Nephron progenitor cell (in vitro differentiated cells): ENCODE data around the gene GLIS1.

Source experiments
- DNase-seq: peaks from one replicate; pipeline ENCODE4 v3.0.0; 2021
- H3K27ac Mint-ChIP-seq: 2 replicates; pipeline ENCODE4 v1.8.0; 2021; ENCODE audit warnings: mild to moderate bottlenecking, moderate library complexity, mixed read lengths
- H3K27me3 Mint-ChIP-seq: 2 replicates; pipeline ENCODE4 v1.8.0; 2021; ENCODE audit warnings: mild to moderate bottlenecking, low read depth, mixed read lengths; ENCODE audit not compliant: poor library complexity
- H3K36me3 Mint-ChIP-seq: 2 replicates; pipeline ENCODE4 v1.8.0; 2021; ENCODE audit warnings: low read depth, mixed read lengths
- H3K4me1 Mint-ChIP-seq: 2 replicates; pipeline ENCODE4 v1.8.0; 2021; ENCODE audit warnings: mixed read lengths
- H3K4me3 Mint-ChIP-seq: 2 replicates; pipeline ENCODE4 v1.8.0; 2021; ENCODE audit warnings: mild to moderate bottlenecking, moderate library complexity, mixed read lengths
- H3K9me3 Mint-ChIP-seq: 2 replicates; pipeline ENCODE4 v1.8.0; 2021; ENCODE audit warnings: mild to moderate bottlenecking, moderate library complexity, mixed read lengths
- TF ChIP-seq, protein P1 (sequence below): fragments of 200-600 bp; sonication (generic); IDR thresholded peaks from 2 replicates; pipeline ENCODE4 v1.5.0; 2021; ENCODE audit warnings: antibody characterized with exemption

GLIS1 gene

DNA sequence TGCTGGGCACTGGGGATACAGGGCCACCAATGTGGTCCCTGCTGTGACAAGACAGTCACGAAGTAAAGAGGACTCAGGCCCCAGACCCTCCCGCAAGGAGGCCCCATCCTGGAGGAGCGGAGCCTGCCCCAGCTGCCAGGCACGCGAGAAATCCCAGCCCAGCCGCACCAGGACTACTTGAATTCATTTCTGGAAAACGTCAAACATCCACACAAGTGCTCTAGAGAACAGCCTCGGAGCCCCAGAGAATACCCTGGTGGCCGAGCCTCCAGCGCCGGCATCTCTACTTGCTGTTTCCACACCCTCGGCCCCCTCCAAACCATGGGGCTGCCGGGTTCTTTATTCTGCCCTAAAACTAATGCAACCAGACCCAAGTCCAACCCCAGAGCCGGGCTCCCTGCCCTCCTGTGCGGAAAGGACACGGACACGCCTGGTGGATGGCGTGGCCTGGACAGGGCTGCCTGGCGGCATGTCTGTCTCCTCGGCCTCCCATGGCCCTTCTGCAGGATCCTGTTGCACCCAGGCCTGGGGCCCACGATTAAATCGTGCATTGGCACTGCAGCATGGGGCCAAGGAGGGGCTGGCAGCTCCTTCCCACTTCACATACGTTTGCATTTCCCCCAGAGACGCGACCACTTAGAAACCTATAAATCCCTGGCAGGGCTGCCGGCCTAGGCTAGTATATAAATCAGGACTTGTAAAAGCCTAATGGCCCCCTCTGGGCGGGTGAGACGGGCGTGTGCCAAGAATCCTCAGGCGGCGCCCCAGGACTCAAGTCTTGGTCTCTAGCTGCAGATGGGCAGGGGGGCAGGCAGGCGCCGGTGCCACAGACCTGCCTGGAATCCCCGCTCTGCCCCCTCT lies 238.5 kb downstream of the GLIS1 start:
- Mint-ChIP-seq H3K27me3 (peaks cover 8% of the 10 kb centered on the region), H3K4me3 (no peak overlapping the region), H3K27ac (no peak overlapping the region), H3K36me3 (no peaks in the 10 kb centered on the region), H3K4me1 (peaks cover 40% of the 10 kb centered on the region), H3K9me3 (no peaks in the 10 kb centered on the region)
- TF ChIP-seq, protein P1, sequence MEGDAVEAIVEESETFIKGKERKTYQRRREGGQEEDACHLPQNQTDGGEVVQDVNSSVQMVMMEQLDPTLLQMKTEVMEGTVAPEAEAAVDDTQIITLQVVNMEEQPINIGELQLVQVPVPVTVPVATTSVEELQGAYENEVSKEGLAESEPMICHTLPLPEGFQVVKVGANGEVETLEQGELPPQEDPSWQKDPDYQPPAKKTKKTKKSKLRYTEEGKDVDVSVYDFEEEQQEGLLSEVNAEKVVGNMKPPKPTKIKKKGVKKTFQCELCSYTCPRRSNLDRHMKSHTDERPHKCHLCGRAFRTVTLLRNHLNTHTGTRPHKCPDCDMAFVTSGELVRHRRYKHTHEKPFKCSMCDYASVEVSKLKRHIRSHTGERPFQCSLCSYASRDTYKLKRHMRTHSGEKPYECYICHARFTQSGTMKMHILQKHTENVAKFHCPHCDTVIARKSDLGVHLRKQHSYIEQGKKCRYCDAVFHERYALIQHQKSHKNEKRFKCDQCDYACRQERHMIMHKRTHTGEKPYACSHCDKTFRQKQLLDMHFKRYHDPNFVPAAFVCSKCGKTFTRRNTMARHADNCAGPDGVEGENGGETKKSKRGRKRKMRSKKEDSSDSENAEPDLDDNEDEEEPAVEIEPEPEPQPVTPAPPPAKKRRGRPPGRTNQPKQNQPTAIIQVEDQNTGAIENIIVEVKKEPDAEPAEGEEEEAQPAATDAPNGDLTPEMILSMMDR, result no peak
- DNase-seq, result peak; percentile 45

DNA sequence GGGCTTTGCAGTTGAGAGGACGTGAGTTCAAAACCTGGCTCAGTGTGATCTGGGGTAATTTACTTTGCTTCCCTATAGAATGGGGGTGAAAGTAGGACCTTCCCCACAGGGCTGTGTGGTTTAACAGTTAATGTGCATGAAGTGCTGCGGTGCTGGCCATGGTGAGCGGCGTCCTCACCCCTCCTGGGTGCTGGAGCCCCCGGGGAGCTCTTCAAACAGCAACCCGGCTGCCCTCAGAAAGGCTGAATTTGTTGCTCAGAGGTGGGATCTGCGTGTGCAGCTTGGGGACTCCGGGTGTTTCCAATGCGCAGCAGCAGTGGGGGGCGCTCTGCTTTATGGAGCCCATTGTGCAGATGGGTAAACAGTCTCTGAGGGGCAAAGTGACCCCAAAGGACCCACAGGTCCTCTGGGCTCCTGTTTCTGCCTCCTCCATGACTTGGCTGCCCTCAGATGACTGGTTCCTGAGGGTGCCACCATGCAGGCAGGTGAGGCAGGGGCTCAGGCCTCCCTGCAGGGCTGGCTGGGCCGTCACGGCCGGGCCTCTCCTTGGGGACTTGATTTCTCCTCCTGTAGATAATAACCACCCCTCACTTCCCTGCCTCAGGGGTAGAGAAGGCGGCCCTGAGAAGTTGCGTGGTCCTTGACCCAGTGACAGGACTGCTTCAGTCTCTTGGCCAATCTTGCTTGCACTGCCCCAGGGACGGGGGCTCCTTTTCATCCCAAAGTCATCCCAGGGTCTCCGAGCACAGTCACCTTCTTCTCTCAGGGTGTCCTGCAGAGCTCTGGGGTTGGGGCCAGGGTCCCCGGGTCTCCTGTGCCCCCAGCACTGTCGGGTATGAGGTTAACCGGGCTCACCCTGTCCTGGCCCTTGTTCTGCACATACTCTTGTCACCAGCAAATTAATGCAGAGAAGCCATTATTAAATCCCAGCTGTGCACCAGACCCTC lies 239.4 kb downstream of the GLIS1 start:
- DNase-seq, result no peak
- Mint-ChIP-seq H3K4me1 (peaks cover 36% of the 10 kb centered on the region), H3K27ac (no peak overlapping the region), H3K27me3 (peaks cover 12% of the 10 kb centered on the region), H3K9me3 (no peaks in the 10 kb centered on the region), H3K4me3 (no peak overlapping the region), H3K36me3 (no peaks in the 10 kb centered on the region)
- TF ChIP-seq, protein P1, result no peak

DNA sequence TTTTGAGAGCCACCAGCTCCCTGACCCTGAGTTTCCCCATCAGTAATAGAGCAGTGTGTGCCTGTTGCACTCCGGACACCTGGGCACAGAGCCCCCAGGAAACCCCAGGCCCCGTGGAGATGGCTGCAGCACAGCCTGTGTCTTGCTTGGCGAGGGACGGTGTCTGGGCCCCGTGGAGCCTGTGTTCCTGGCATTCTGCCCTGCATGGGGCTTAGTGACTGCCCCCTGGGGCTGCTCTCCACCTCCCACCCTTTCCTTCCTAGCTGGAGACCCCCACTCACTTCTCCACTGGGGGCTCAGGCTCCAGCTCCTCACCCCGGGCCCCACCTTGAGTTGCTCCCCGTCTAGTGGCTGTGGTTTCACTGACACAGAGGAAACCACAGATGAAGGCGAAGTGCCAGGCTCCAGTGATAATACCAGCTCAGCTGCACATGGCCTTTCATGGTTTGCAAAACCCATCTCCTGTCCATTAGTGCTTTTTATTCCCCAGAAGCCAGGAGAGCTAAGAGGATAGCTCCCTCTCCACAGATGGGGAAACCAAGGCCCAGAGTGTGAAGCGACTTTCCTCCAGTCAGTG lies 240.3 kb downstream of the GLIS1 start:
- H3K4me1 Mint-ChIP-seq, result peaks cover 31% of the 10 kb centered on the region
- no peak overlapping the region for H3K27ac Mint-ChIP-seq
- no peaks in the 10 kb centered on the region for H3K36me3 Mint-ChIP-seq
- TF ChIP-seq, protein P1, result no peak
- no peak overlapping the region for H3K4me3 Mint-ChIP-seq
- no peaks in the 10 kb centered on the region for H3K9me3 Mint-ChIP-seq
- DNase-seq, result no peak
- peaks cover 19% of the 10 kb centered on the region for H3K27me3 Mint-ChIP-seq

DNA sequence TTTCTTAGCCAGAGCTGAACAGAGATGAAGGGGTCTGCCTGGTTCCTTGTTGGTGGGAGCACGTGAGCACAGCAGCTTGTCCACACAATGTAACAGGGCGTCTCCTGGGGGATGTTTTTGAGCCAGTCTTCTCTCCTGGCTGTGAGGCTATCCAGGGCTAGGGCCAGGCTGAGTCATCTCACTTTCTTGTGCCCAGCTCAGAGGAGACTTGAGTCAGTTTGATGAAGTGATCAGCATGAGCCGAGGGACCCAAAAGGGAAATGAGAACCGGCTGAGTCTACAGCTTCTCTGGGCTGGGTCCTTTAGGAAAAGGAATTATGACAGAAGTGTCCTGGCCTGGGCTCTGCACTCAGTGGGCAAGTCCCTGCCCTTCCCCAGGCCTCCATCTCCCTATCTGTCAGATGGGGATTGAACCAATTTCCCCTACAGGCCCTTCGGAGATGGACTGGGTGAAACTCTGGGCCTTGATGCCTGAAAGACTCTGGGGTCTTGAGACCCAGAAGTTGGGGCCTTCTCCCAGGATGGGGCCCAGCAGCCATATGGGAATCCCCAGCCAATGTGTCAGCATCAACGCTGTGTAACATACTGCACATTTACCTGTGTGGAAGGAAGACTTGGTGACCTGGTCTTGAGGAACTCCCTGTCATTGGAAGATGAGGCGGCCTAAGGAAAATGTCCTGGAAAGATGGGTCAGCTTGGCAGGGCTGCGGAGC lies 243.2 kb downstream of the GLIS1 start:
- H3K9me3 Mint-ChIP-seq, result no peaks in the 10 kb centered on the region
- peaks cover 25% of the 10 kb centered on the region for H3K27me3 Mint-ChIP-seq
- TF ChIP-seq, protein P1, result no peak
- H3K4me1 Mint-ChIP-seq, result peaks cover 18% of the 10 kb centered on the region
- H3K27ac Mint-ChIP-seq, result no peak overlapping the region
- H3K4me3 Mint-ChIP-seq, result no peak overlapping the region
- DNase-seq, result no peak
- H3K36me3 Mint-ChIP-seq, result no peaks in the 10 kb centered on the region

DNA sequence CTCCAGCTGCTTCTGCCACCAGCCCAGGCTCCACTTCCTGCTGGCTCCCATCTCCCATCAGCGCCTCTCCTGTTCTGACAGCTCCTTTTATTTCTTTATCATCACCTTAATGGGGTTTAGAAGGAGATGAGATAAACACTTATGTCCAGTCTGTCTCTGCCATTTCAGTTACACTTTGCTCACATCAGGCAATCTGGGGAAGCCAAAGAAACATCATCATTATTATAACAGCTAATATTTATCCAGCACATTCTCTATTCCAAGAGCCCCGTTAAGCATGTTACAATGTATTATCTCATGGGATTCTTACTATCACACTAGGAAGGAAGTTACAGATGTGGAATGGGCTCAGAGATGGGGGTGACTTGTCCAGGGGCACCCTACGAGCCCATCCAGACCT lies 248.6 kb downstream of the GLIS1 start:
- no peak overlapping the region for H3K27ac Mint-ChIP-seq
- peaks cover 5% of the 10 kb centered on the region for H3K4me1 Mint-ChIP-seq
- H3K36me3 Mint-ChIP-seq, result no peaks in the 10 kb centered on the region
- no peak overlapping the region for H3K4me3 Mint-ChIP-seq
- H3K9me3 Mint-ChIP-seq, result peaks cover 20% of the 10 kb centered on the region
- TF ChIP-seq, protein P1, result no peak
- no peak for DNase-seq
- H3K27me3 Mint-ChIP-seq, result peaks cover 28% of the 10 kb centered on the region
